HEK293 (cell line): ENCODE data around the gene TRPM5.

Source experiments
- CTCF ChIA-PET: fragments of 350-600 bp; formaldehyde crosslinking; extraction: SDS; loops from one replicate; lab custom pipeline; 2021; ENCODE audit warnings: antibody characterized with exemption; lab: Yijun Ruan, JAX
- POLR2A ChIA-PET: fragments of 300-600 bp; formaldehyde crosslinking; extraction: SDS; loops from one replicate; lab custom pipeline; 2020; ENCODE audit warnings: antibody characterized with exemption, inconsistent platforms; lab: Yijun Ruan, JAX
- H3K27ac ChIP-seq: fragments of 200-500 bp; sonication (Bioruptor generic); 2 replicates; pipeline ENCODE4 v1.5.1; 2014; ENCODE audit warnings: low read depth, low read length, control low read depth, inconsistent platforms; ENCODE audit errors: extremely low read depth
- H3K36me3 ChIP-seq, 2 experiments: fragments of 200-500 bp in 1 of 2; sonication (Bioruptor generic) in 1 of 2; 1 replicate in 1 of 2; 2 replicates in 1 of 2; pipeline ENCODE4 v1.5.1; 2014 to 2017; ENCODE audit warnings: inconsistent platforms in 2 of 2, low read length in 2 of 2; ENCODE audit not compliant: control insufficient read depth in 2 of 2, insufficient read depth in 1 of 2
- H3K4me1 ChIP-seq: fragments of 200-500 bp; sonication (Bioruptor generic); 2 replicates; pipeline ENCODE4 v1.5.1; 2014; ENCODE audit warnings: mild to moderate bottlenecking, low read length, inconsistent platforms; ENCODE audit not compliant: control insufficient read depth, insufficient read depth
- H3K4me3 ChIP-seq: 2 replicates; pipeline ENCODE4 v1.5.1; 2011; ENCODE audit warnings: low read depth, mild to moderate bottlenecking, control low read depth, low read length, moderate library complexity
- H3K9me3 ChIP-seq: fragments of 200-500 bp; sonication (Bioruptor generic); 2 replicates; pipeline ENCODE4 v1.5.1; 2014; ENCODE audit warnings: low read depth, low read length, inconsistent platforms; ENCODE audit not compliant: control insufficient read depth, insufficient read depth
- GLIS2 ChIP-seq: fragments of 450-650 bp; formaldehyde crosslinking; IDR thresholded peaks from 2 replicates; pipeline ENCODE4 v1.5.1; 2016; ENCODE audit warnings: missing biosample characterization, missing genetic modification characterization
- INSM2 ChIP-seq: fragments of 450-650 bp; formaldehyde crosslinking; IDR thresholded peaks from 2 replicates; pipeline ENCODE4 v1.5.1; 2016; ENCODE audit warnings: missing biosample characterization, missing genetic modification characterization
- SP3 ChIP-seq: fragments of 450-650 bp; formaldehyde crosslinking; IDR thresholded peaks from 2 replicates; pipeline ENCODE4 v1.5.1; 2016; ENCODE audit warnings: missing biosample characterization, missing genetic modification characterization
- SP7 ChIP-seq: fragments of 450-650 bp; formaldehyde crosslinking; IDR thresholded peaks from 2 replicates; pipeline ENCODE4 v1.5.1; 2016; ENCODE audit warnings: missing biosample characterization, missing genetic modification characterization
- YY1 ChIP-seq: fragments of 450-650 bp; formaldehyde crosslinking; IDR thresholded peaks from 2 replicates; pipeline ENCODE4 v1.5.1; 2018; ENCODE audit warnings: missing biosample characterization, missing genetic modification characterization
- ZNF133 ChIP-seq: fragments of 450-650 bp; formaldehyde crosslinking; IDR thresholded peaks from 2 replicates; pipeline ENCODE4 v1.5.1; 2016; ENCODE audit warnings: missing biosample characterization, missing genetic modification characterization
- ZNF19 ChIP-seq: fragments of 450-650 bp; formaldehyde crosslinking; IDR thresholded peaks from 2 replicates; pipeline ENCODE4; 2016; ENCODE audit warnings: missing biosample characterization, missing genetic modification characterization, low read depth
- ZNF214 ChIP-seq: fragments of 450-650 bp; formaldehyde crosslinking; IDR thresholded peaks from 2 replicates; pipeline ENCODE4 v1.5.1; 2017; ENCODE audit warnings: missing biosample characterization, mild to moderate bottlenecking, missing genetic modification characterization, borderline replicate concordance
- ZNF221 ChIP-seq: fragments of 450-650 bp; formaldehyde crosslinking; IDR thresholded peaks from 2 replicates; pipeline ENCODE4 v1.5.1; 2017; ENCODE audit warnings: missing biosample characterization, missing genetic modification characterization, borderline replicate concordance
- ZNF274 ChIP-seq, 2 experiments: fragments of 200-500 bp in 1 of 2; fragments of 450-650 bp in 1 of 2; sonication (Bioruptor generic) in 1 of 2; formaldehyde crosslinking in 1 of 2; IDR thresholded peaks; 2 replicates each; pipeline versions ENCODE4 v1.5.1 to v1.6.1; 2014 to 2016; ENCODE audit warnings: borderline replicate concordance in 1 of 2, inconsistent platforms in 1 of 2, low read length in 1 of 2, missing biosample characterization in 1 of 2, missing genetic modification characterization in 1 of 2
- ZNF280C ChIP-seq: fragments of 450-650 bp; formaldehyde crosslinking; IDR thresholded peaks from 2 replicates; pipeline ENCODE4 v1.5.1; 2016; ENCODE audit warnings: missing biosample characterization, missing genetic modification characterization
- ZNF335 ChIP-seq: fragments of 450-650 bp; formaldehyde crosslinking; conservative IDR thresholded peaks from 2 replicates; pipeline ENCODE4 v1.5.1; 2016; ENCODE audit warnings: missing biosample characterization, missing genetic modification characterization
- ZNF354C ChIP-seq: fragments of 450-650 bp; formaldehyde crosslinking; IDR thresholded peaks from 2 replicates; pipeline ENCODE4 v1.5.1; 2016; ENCODE audit warnings: missing biosample characterization, missing genetic modification characterization, low read depth, borderline replicate concordance
- ZNF391 ChIP-seq: fragments of 450-650 bp; formaldehyde crosslinking; IDR thresholded peaks from 2 replicates; pipeline ENCODE4 v1.5.1; 2016; ENCODE audit warnings: low read depth, missing biosample characterization, missing genetic modification characterization, borderline replicate concordance
- ZNF600 ChIP-seq: fragments of 450-650 bp; formaldehyde crosslinking; IDR thresholded peaks from 2 replicates; pipeline ENCODE4 v1.5.1; 2016; ENCODE audit warnings: missing biosample characterization, missing genetic modification characterization
- ZNF626 ChIP-seq: fragments of 450-650 bp; sonication (Bioruptor Pico); formaldehyde crosslinking; IDR thresholded peaks from 2 replicates; pipeline ENCODE4 v1.5.1; 2018; ENCODE audit warnings: missing biosample characterization, missing genetic modification characterization, inconsistent platforms
- ZNF658 ChIP-seq: fragments of 450-650 bp; formaldehyde crosslinking; IDR thresholded peaks from 2 replicates; pipeline ENCODE4; 2016; ENCODE audit warnings: missing biosample characterization, missing genetic modification characterization
- ZNF692 ChIP-seq: fragments of 450-650 bp; formaldehyde crosslinking; IDR thresholded peaks from 2 replicates; pipeline ENCODE4 v1.5.1; 2016; ENCODE audit warnings: missing biosample characterization, missing genetic modification characterization
- ZNF791 ChIP-seq: fragments of 450-650 bp; formaldehyde crosslinking; IDR thresholded peaks from 2 replicates; pipeline ENCODE4 v1.5.1; 2016; ENCODE audit warnings: missing biosample characterization, missing genetic modification characterization
- ZSCAN30 ChIP-seq: fragments of 450-650 bp; IDR thresholded peaks from 2 replicates; pipeline ENCODE4 v1.5.1; 2018; ENCODE audit warnings: missing biosample characterization, mild to moderate bottlenecking, missing genetic modification characterization, moderate library complexity
- TF ChIP-seq, protein P1 (sequence below): fragments of 450-650 bp; formaldehyde crosslinking; IDR thresholded peaks from 2 replicates; pipeline ENCODE4 v1.5.1; 2017; ENCODE audit warnings: missing biosample characterization, missing genetic modification characterization
- TF ChIP-seq, protein P2 (sequence below): fragments of 450-650 bp; formaldehyde crosslinking; IDR thresholded peaks from 2 replicates; pipeline ENCODE4; 2016; ENCODE audit warnings: missing biosample characterization, missing genetic modification characterization
- TF ChIP-seq, protein P3 (sequence below): fragments of 450-650 bp; formaldehyde crosslinking; IDR thresholded peaks from 2 replicates; pipeline ENCODE4 v1.5.1; 2017; ENCODE audit warnings: missing biosample characterization, mild to moderate bottlenecking, missing genetic modification characterization, moderate library complexity

The TRPM5 gene

GRCh38 chr11:2452321-2453012, 8.2 kb upstream of the TRPM5 start:
- no peak overlapping the region for H3K4me3 ChIP-seq
- no peak for TF ChIP-seq ZNF658 (tag by site-specific recombination)
- no peak for TF ChIP-seq SP3
- no peak for TF ChIP-seq ZNF626
- no peak for TF ChIP-seq ZNF354C
- TF ChIP-seq SP7: no peak
- no peak for TF ChIP-seq ZNF692
- no peak for TF ChIP-seq ZNF221 (tag by site-specific recombination)
- no peak for TF ChIP-seq ZNF791
- TF ChIP-seq ZNF600 (tag by site-specific recombination): no peak
- TF ChIP-seq, protein P1, sequence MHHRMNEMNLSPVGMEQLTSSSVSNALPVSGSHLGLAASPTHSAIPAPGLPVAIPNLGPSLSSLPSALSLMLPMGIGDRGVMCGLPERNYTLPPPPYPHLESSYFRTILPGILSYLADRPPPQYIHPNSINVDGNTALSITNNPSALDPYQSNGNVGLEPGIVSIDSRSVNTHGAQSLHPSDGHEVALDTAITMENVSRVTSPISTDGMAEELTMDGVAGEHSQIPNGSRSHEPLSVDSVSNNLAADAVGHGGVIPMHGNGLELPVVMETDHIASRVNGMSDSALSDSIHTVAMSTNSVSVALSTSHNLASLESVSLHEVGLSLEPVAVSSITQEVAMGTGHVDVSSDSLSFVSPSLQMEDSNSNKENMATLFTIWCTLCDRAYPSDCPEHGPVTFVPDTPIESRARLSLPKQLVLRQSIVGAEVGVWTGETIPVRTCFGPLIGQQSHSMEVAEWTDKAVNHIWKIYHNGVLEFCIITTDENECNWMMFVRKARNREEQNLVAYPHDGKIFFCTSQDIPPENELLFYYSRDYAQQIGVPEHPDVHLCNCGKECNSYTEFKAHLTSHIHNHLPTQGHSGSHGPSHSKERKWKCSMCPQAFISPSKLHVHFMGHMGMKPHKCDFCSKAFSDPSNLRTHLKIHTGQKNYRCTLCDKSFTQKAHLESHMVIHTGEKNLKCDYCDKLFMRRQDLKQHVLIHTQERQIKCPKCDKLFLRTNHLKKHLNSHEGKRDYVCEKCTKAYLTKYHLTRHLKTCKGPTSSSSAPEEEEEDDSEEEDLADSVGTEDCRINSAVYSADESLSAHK (tag by site-specific recombination): no peak
- TF ChIP-seq ZNF274 (IDR thresholded peaks at IDR 0.05; ENCODE audit: low read length): no peak
- no peak for TF ChIP-seq ZNF274 (tag by site-specific recombination; IDR thresholded peaks at IDR 0.05; ENCODE audit: borderline replicate concordance)
- no peak for TF ChIP-seq ZNF19 (tag by site-specific recombination)
- TF ChIP-seq ZSCAN30 (tag by site-specific recombination): no peak
- TF ChIP-seq, all 188 proteins: peak for 0
- H3K27ac ChIP-seq: no peak overlapping the region
- no peaks in the 10 kb centered on the region for H3K4me1 ChIP-seq
- ChIA-PET CTCF (no interaction called here), POLR2A (no interaction called here)
- H3K9me3 ChIP-seq: no peaks in the 10 kb centered on the region
- no peaks in the 10 kb centered on the region for H3K36me3 ChIP-seq

DNA sequence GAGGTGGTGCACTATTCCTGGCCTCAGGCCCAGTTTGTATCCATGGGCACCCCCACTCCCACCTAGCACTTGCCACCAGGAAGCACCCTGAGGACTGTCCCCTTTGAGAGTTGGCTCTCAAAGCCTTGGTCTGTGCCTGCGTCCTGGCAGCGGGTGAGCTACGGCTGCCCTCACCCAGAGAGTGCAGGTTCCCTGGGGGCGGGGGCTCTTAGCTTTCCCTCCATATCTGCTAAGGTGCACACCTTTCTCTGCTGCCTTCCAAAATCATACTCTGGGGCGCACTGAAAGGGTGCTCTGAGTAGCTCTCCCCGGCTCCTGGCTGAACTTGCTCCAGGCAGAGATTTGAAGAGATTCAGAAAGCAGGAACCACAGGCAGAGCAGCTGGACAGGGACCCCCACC, 7.6 kb upstream of the TRPM5 start:
- POLR2A ChIA-PET: no interaction called here
- TF ChIP-seq ZNF221 (tag by site-specific recombination) (no peak), INSM2 (tag by site-specific recombination) (no peak), ZNF600 (tag by site-specific recombination) (no peak), ZNF214 (tag by site-specific recombination) (no peak), ZNF335 (tag by site-specific recombination) (no peak), GLIS2 (tag by site-specific recombination) (no peak), ZNF391 (tag by site-specific recombination) (no peak), YY1 (no peak), ZNF354C (no peak), ZNF133 (no peak), ZNF280C (tag by site-specific recombination) (no peak)
- TF ChIP-seq, protein P2, sequence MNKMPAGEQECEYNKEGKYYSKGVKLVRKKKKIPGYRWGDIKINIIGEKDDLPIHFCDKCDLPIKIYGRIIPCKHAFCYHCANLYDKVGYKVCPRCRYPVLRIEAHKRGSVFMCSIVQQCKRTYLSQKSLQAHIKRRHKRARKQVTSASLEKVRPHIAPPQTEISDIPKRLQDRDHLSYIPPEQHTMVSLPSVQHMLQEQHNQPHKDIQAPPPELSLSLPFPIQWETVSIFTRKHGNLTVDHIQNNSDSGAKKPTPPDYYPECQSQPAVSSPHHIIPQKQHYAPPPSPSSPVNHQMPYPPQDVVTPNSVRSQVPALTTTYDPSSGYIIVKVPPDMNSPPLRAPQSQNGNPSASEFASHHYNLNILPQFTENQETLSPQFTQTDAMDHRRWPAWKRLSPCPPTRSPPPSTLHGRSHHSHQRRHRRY (tag by site-specific recombination): no peak
- TF ChIP-seq, protein P3, sequence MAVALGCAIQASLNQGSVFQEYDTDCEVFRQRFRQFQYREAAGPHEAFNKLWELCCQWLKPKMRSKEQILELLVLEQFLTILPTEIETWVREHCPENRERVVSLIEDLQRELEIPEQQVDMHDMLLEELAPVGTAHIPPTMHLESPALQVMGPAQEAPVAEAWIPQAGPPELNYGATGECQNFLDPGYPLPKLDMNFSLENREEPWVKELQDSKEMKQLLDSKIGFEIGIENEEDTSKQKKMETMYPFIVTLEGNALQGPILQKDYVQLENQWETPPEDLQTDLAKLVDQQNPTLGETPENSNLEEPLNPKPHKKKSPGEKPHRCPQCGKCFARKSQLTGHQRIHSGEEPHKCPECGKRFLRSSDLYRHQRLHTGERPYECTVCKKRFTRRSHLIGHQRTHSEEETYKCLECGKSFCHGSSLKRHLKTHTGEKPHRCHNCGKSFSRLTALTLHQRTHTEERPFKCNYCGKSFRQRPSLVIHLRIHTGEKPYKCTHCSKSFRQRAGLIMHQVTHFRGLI (tag by site-specific recombination): no peak
- TF ChIP-seq, all 188 proteins: peak for 0
- no peaks in the 10 kb centered on the region for H3K36me3 ChIP-seq
- CTCF ChIA-PET: interaction anchor here (0.6 kb wide), 1 partner anchor 13 kb away, joined by 3 read pairs; no protein-coding TSS in a partner anchor
- no peaks in the 10 kb centered on the region for H3K9me3 ChIP-seq
- no peak overlapping the region for H3K27ac ChIP-seq
- no peaks in the 10 kb centered on the region for H3K4me1 ChIP-seq
- no peak overlapping the region for H3K4me3 ChIP-seq
